Activated CD4-positive, alpha-beta T cell treated with anti-CD3 and anti-CD28 coated beads, Interleukin-2, amount 50 U/mL, for 24 hours (primary cell): Measurements from ENCODE around the gene MOCS2.

Experiments used
- DNase-seq, 2 donors: peaks; one replicate each; pipeline ENCODE4 v3.0.0-alpha.2; 2020; ENCODE audit warnings: low read depth in 1 of 2, low spot score in 1 of 2

The MOCS2 gene

DNA sequence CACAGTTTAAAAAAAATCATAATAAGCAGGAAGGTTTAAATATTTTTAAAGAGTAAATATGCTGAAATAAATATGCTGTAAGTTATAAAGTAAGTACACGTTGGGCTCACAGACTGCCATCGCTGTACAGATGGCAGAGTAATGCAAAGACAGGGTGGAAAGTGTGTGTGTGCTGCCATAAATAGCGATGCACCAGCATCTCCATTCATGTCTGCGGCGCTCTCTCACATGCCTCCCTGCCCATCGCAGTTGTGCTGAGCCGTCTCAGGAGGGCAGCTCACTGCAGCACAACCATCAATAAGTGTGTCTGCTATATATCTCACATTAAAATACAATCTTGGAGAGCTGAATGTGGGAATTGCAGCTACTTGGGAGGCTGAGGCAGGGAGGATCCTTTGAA lies 14.3 kb downstream of the MOCS2 start:
- no peak for DNase-seq

DNA sequence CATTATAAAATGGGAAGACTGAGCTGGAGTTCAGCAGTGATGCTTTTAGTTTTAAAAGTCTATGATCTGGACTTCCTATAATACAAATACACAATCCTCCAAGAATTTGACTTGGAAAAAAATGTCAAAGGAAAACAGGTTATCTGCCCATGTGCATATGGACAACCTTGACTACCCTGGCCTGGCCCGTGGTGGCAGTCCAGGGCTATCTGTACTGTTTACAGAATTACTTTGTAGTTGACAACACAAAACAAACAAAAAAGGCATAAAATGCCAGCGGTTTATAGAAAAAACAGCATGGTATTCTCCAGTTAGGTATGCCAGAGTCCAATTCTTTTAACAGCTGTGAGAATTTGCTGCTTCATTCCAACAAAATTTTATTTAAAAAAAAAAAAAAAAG lies 17.3 kb downstream of the MOCS2 start:
- DNase-seq: no peak

- no peak for DNase-seq
These were observed 18.3 kb downstream of the MOCS2 start for GRCh38 chr5:53091289-53091688.

GRCh38 chr5:53090229-53090628 lies 19.3 kb downstream of the MOCS2 start:
- DNase-seq: no peak

- no peak for DNase-seq
These were observed 20.0 kb downstream of the MOCS2 start for GRCh38 chr5:53089481-53089991.

GRCh38 chr5:53087621-53088121 lies 21.9 kb downstream of the MOCS2 start:
- DNase-seq: no peak

DNA sequence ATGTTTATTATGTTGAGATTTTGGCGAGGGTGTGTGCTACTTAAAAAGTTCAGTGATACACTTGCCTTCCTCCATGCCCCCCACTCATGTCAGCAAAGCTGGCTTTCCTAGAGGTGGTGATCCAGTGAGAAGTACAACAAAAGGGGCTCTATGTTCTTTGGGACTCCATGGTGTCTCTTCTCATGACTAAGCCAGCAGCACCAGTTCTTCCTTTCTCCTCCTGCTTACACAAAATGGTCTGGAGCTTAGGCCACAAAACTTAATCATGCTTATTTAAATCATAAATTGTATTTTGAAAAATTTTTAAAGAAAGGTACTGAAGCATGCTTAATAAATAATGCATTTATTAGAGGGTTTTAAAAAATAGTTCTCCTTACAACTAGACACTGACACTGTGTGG lies 22.4 kb downstream of the MOCS2 start:
- DNase-seq: no peak

DNA sequence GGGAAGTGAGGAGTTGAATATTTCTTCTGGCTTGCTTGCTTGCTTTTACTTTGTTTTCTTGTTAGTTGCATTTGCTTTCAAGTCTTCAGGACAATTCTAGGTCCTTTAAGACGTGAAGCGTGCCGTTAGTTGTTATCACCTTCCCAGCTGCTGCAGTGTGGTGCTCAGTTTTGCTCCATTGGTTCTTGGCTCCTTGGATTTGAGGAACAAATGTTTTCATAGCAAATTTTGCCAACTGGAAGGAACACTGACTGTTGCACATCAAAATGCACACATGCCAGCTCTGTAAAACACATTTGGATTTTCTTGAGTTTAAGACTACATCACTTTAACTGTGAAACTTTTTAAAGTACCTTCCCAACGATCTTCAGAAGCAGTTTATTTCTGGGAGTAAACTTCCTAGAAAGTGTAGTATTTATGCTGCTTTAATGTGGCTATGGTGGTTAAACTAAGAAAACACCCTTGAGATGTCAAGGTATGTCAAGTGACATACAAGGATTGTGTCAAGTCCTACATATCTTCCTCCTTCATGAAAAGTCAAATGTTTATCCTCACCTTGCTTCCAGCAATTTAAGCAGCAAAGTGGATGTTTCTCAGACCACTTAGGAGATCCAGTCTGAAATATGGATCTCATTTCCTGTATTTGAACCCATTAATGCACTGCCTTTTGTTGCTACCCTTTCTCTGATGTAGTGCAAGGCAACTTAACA lies 24.9 kb downstream of the MOCS2 start:
- no peak for DNase-seq

- DNase-seq: no peak
These were observed 25.6 kb downstream of the MOCS2 start for GRCh38 chr5:53083927-53084326.

DNA sequence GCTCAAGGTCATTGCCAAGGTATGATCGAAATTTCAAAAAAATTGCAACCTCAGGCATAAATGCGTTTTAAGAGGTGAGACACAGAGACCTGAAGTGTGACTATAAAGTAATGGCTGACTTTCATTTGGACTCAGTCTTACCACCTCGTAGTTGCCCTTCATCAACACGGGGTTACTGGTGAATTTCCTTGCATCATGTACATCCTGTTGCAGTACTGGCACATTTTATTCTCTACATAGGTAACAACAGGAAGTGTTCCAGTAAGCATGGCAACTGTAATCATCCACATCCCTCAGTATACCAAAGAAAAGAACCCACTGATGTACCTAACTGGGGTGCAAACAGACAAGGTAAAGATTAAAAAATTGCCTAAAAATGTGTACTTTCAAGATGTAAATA lies 29.3 kb downstream of the MOCS2 start:
- no peak for DNase-seq

GRCh38 chr5:53076014-53076583 lies 33.5 kb downstream of the MOCS2 start:
- no peak for DNase-seq

DNA sequence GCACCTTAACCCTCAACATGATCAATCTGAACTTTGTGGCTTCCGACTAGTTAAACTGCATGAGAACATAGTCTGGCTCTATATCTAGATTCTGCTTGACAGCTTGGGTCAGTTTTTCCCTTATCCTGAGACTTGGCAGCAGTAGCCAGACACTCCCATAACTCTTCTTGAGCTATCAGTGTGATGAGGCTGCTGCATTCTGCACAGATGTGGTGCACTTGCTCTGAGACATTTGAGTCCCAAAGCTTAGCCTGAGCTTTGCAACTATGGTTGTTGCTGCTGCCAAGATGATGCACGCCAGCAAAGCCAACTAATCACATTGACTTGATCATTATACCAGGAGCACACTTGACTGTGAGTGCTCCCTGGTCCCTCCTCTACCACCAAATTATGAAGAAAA lies 36.2 kb downstream of the MOCS2 start:
- no peak for DNase-seq

- DNase-seq: no peak
These were observed 37.8 kb downstream of the MOCS2 start for GRCh38 chr5:53071738-53072137.

- DNase-seq: no peak
These were observed 38.3 kb downstream of the MOCS2 start for GRCh38 chr5:53071298-53071697.

GRCh38 chr5:53069626-53070025 lies 39.9 kb downstream of the MOCS2 start:
- peak; percentile 13 to 66 for DNase-seq

DNA sequence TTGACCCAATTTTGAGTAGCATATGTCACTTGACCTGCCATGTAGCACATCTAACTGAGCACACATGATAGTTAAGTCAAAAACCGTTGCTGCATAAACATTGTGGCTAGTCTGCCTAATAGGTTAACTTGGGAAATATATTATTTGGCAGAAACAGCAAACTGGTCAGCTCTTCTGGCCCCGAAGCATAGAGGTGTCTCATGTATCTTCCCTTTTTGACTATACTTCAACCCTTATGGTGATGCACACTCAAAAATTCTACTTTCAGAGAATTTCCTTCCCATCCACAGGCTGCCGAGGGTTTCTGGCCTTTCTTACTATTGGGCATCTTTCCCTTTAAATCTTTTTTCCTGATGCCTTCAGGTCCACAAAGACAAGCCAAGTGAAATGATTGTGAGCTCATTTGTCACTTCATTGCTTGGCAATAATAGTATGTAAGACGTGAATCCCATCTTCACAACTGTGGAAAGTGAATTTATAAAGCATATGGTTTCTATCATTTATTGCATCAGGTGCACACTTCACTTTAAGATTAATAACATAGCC lies 41.2 kb downstream of the MOCS2 start:
- no peak for DNase-seq

- no peak for DNase-seq
These were observed 41.9 kb downstream of the MOCS2 start for GRCh38 chr5:53067641-53068040.

- DNase-seq: no peak
These were observed 43.5 kb downstream of the MOCS2 start for GRCh38 chr5:53066088-53066487.

DNA sequence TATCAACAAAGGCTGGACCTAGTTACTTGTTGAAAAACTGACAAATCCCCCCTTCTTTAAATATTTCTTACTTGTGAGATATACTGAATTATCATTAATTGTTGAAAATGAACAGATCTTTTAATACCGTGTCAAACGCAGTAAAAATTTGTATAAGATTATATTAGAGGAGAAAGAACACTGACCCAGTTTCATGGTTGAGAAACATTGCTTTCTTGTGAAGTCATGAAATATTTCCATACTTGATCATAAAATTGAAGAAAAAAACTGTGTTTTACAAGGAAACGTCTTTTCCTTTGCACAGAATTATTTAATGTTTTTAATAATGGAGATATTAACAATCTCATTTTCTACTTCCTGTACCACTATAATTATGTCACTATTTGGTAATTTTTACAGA lies 45.8 kb downstream of the MOCS2 start:
- no peak for DNase-seq

DNA sequence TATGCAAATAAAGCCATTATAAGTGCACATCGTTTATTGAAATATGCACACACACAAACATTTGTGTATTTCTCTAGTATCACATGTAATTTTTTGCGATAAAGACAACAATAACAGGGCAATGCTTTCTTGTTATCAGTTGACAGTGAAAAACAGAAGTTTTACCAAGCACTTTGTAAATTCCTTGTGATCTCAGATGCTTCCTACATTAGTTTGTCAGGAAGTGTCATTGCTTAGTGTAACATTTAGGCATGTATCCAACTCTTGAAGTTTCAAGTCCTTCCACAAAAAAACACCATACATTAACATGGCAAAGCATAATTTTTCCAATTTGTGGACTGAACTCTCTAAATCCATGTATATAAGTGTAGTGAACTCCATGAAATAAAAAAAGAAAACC lies 46.4 kb downstream of the MOCS2 start:
- DNase-seq: no peak

GRCh38 chr5:53059281-53059680 lies 50.3 kb downstream of the MOCS2 start:
- no peak for DNase-seq

- DNase-seq: no peak
These were observed 54.2 kb downstream of the MOCS2 start for GRCh38 chr5:53055365-53055764.

DNA sequence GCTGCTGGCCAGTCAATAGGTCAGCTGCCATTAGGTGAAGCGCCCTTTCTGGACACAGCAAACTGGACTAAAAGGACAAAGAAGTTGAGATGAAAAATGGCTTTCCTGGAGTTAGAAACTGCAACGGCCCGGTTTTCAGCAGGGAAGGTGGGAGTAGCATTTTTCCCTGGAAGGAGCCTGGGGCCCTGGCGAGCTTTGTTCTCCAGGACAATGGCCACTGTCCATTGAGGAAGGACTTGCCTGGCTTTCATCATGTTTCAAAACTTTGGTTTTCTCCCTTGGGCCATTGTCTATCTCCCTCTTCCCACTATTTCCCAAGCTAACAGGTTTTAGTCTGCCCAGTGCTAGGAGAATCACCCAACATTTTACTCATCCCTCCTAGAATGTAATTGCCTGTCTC lies 56.2 kb downstream of the MOCS2 start:
- no peak for DNase-seq
